Gastrocnemius medialis (tissue), 4 donors: ENCODE data around the gene REX1BD. TPM values are rescaled to one million over a fixed set of nuclear protein-coding genes. Genes with fewer than 3 reads are reported as not detected.
"Not testable (repeated sequence)": the region's sequence is repeated elsewhere in the genome, so short reads cannot be mapped to it uniquely, and the experiment has no call there.

Source experiments
- ATAC-seq, 2 donors: fragments of 150-250 bp; one replicate each; pipeline ENCODE4 v1.9.1; 2016
- DNase-seq, 2 donors: peaks; one replicate each; pipeline ENCODE4 v3.0.0-alpha.2; 2019
- H3K27ac ChIP-seq, 4 donors: fragments of 200-600 bp; sonication (generic); 1 replicate in 1 of 4; 2 replicates in 3 of 4; pipeline ENCODE4 v1.5.1; 2016 to 2018; ENCODE audit warnings: mild to moderate bottlenecking in 2 of 4, moderate library complexity in 1 of 4
- H3K27me3 ChIP-seq, 3 donors: fragments of 200-600 bp; sonication (generic) in 2 of 3; 1 replicate in 1 of 3; 2 replicates in 2 of 3; pipeline versions ENCODE4 v1.5.1 to v1.6.0; 2016 to 2019; ENCODE audit warnings: mild to moderate bottlenecking in 1 of 3, moderate library complexity in 1 of 3
- H3K36me3 ChIP-seq, 2 donors: fragments of 200-600 bp; sonication (generic) in 1 of 2; one replicate each; pipeline ENCODE4 v1.5.1; 2017 to 2018
- H3K4me1 ChIP-seq, 2 donors: fragments of 200-600 bp; sonication (generic) in 1 of 2; one replicate each; pipeline ENCODE4 v1.5.1; 2016 to 2017; ENCODE audit warnings: mild to moderate bottlenecking in 2 of 2
- H3K4me3 ChIP-seq, 4 donors: fragments of 200-600 bp; sonication (generic) in 3 of 4; 1 replicate in 1 of 4; 2 replicates in 3 of 4; pipeline ENCODE4 v1.5.1; 2016 to 2019; ENCODE audit warnings: mild to moderate bottlenecking in 2 of 4
- H3K9me3 ChIP-seq, 3 donors: fragments of 200-600 bp; sonication (generic) in 2 of 3; 1 replicate in 1 of 3; 2 replicates in 2 of 3; pipeline ENCODE4 v1.5.1; 2016 to 2019
- POLR2A ChIP-seq, 2 donors: fragments of 450-650 bp; IDR thresholded peaks; one replicate each; pipeline ENCODE4 v1.6.1; 2017; ENCODE audit warnings: antibody characterized with exemption in 2 of 2, mild to moderate bottlenecking in 2 of 2, moderate library complexity in 2 of 2
- in situ Hi-C, 4 donors: fragments of 200-750 bp; cut with MboI; loops; one replicate each; pipeline versions ENCODE4 v1.15.0 to v1.8.0; 2017; ENCODE audit warnings: low sequenced_read_pairs in 4 of 4
- intact Hi-C: fragments of 100-400 bp; cut with DNase I; formaldehyde crosslinking; loops from one replicate; pipeline ENCODE4 v1.15.1; 2023; ENCODE audit warnings: low total_unique reads
- total RNA-seq, 4 donors: library from RNA; depleted of rRNA; stranded (reverse); fragments of >200 nt; gene quantifications; one replicate each; pipeline versions ENCODE4 v1.1.0 to v1.2.3, GENCODE V29; 2016
- TF ChIP-seq, protein P1 (sequence below), 5 experiments: fragments of 450-650 bp in 3 of 5; fragments of 200-600 bp in 2 of 5; sonication (generic) in 2 of 5; IDR thresholded peaks in 4 of 5; conservative IDR thresholded peaks in 1 of 5; 1 replicate in 4 of 5; 2 replicates in 1 of 5; pipeline ENCODE4 v1.5.1; 2016 to 2019; ENCODE audit warnings: antibody characterized with exemption in 5 of 5, mild to moderate bottlenecking in 3 of 5, moderate library complexity in 3 of 5

The REX1BD gene
- total RNA-seq, 4 donors from 2014 or later = 163 to 337 (median 187) TPM

DNA sequence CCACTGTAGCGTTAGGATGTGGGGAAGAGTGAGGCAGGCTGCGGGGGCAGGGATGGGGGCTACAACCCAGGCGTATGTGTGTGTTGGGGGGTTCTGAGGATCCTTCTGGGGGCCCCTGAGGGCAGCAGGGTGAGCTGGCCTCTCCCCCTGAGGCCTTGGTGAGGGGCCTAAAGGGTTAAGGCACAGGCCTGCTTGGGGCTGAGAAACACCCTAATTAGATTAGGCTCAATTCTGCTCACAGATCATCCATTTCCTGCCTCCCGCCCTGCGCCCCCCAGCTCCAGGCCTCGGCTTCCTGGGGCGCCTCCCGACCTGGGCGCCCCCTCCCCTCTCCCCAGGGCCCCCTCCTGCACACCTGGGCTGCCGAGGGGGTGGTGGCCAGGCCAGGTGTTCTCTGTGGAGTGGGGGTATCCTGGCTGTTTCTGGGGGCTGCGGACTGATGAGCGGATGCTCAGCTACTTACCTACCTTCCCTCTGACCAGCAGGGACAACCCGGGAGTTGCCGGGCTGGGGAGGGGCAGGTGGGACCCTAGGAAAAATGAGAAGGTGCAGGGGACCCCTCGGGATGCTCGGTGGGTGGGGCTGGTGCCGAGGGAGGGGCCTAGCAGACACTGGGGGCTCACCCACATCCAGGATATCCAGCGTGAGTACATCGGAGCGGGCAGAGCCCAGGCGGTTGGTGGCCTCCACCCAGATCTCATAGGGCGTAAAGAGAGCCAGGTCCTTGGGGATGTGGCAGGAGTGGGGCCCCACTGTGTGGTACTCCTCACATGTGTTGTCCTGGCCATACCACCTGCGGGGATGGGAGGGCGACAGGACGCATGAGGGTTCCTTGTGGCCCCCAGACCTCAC, 9.4 kb downstream of the REX1BD start:
- TF ChIP-seq POLR2A (IDR thresholded peaks at IDR 0.05) = no peak
- TF ChIP-seq, protein P1, sequence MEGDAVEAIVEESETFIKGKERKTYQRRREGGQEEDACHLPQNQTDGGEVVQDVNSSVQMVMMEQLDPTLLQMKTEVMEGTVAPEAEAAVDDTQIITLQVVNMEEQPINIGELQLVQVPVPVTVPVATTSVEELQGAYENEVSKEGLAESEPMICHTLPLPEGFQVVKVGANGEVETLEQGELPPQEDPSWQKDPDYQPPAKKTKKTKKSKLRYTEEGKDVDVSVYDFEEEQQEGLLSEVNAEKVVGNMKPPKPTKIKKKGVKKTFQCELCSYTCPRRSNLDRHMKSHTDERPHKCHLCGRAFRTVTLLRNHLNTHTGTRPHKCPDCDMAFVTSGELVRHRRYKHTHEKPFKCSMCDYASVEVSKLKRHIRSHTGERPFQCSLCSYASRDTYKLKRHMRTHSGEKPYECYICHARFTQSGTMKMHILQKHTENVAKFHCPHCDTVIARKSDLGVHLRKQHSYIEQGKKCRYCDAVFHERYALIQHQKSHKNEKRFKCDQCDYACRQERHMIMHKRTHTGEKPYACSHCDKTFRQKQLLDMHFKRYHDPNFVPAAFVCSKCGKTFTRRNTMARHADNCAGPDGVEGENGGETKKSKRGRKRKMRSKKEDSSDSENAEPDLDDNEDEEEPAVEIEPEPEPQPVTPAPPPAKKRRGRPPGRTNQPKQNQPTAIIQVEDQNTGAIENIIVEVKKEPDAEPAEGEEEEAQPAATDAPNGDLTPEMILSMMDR (IDR thresholded peaks at IDR 0.05 in 4 of 5, conservative IDR thresholded peaks at IDR 0.05 in 1 of 5) = no peak
- Histone ChIP-seq H3K9me3 (no peaks in the 10 kb centered on the region), H3K27ac (no peak overlapping the region), H3K4me3 (no peak overlapping the region), H3K36me3 (no peaks in the 10 kb centered on the region), H3K27me3 (no peaks in the 10 kb centered on the region), H3K4me1 (peaks cover 13 to 17% of the 10 kb centered on the region in 2 donors)
- intact Hi-C loops = no loop called here
- DNase-seq (no peak), ATAC-seq (no peak)
- in situ Hi-C loops = loop anchor here (10.0 to 25.0 kb wide), 4 partner anchors 77 to 257 kb away; partner anchors contain the start of gene UPF1 (in 1 of the 4)

DNA sequence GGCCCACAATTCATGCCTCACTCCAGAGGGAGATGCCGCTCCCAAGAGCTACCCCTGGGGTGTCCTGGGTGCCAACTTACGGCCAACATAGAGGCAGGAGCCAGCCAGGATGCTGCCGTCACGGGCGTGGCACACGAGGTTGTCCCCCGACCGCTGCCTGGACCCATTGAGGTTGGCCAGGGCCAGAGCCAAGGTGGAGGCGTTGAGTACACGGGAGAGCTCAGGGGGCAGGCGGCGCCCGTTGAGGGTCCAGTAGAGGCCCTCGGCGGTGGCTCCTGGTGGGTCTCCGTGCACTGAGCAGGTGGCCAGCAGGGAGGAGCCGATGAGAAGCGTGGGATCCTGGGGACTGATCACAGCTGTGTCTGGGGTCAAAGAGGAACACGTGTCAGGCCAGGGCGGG, 10.9 kb downstream of the REX1BD start:
- no peaks in the 10 kb centered on the region for H3K36me3 ChIP-seq
- no peak overlapping the region for H3K4me3 ChIP-seq
- intact Hi-C loops (no loop called here), in situ Hi-C loops (loop anchor here (10.0 to 25.0 kb wide), 4 partner anchors 75 to 255 kb away; partner anchors contain the start of gene UPF1 (in 1 of the 4))
- H3K27me3 ChIP-seq = peaks cover under 1 to 7% (median 4%) of the 10 kb centered on the region in 3 donors
- TF ChIP-seq, protein P1 (IDR thresholded peaks at IDR 0.05 in 4 of 5, conservative IDR thresholded peaks at IDR 0.05 in 1 of 5) = no peak
- TF ChIP-seq POLR2A (IDR thresholded peaks at IDR 0.05) = no peak
- no peak for DNase-seq
- no peak overlapping the region for H3K27ac ChIP-seq
- H3K9me3 ChIP-seq = no peaks in the 10 kb centered on the region
- ATAC-seq = no peak
- H3K4me1 ChIP-seq = peaks cover 9 to 18% of the 10 kb centered on the region in 2 donors

DNA sequence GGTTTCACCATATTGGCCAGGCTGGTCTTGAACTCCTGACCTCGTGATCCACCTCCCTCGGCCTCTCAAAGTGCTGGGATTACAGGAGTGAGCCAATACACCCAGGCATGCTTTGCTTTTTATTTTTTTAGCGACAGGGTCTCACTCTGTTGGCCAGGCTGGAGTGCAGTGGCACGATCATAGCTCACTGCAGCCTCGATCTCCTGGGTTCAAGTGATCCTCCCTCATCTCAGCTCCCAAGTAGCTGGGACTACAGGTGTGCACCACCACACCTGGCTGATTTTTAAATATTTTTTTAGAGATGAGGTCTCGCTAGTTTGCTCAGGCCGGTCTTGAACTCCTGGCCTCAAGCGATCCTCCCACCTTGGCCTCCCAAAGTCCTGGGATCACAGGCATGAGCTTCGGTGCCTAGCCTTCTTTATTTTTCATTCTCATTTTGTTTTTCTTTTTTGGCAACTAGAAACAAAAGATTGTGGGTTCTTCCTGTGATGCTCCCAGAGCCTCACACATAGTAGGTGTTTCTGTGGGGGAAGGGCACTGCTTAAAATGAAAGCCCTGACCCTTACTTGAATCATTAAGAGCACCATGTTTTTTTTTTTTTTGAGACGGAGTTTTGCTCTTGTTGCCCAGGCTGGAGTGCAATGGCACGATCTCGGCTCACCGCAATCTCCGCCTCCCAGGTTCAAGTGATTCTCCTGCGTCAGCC, 12.2 kb downstream of the REX1BD start:
- in situ Hi-C loops, H3K27ac ChIP-seq, H3K9me3 ChIP-seq, H3K36me3 ChIP-seq, H3K4me1 ChIP-seq, DNase-seq, H3K4me3 ChIP-seq, ATAC-seq, intact Hi-C loops: not testable (repeated sequence)
- H3K27me3 ChIP-seq = peaks cover 14 to 18% (median 18%) of the 10 kb centered on the region in 3 donors

DNA sequence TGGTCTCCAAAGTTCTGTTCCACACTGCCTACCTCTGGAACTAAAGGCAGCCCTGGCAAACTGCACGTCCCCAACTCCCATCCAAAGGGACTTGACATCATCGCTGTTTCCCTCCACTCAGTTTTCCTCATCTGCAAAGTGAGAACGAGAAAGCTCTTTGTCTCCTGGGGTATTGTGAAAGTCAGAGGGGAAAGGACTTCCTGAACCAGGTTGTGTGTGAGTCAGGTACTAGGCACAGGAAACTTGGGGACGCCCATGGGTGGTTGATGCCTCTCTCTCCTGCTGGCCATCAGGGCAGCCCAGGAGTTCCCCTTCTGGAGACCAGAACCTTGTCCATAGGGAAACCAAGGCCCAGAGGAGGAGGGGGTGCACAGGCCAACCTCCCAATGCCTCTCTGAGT, 13.3 kb downstream of the REX1BD start:
- no peak for ATAC-seq
- TF ChIP-seq, protein P1 (IDR thresholded peaks at IDR 0.05 in 4 of 5, conservative IDR thresholded peaks at IDR 0.05 in 1 of 5) = no peak
- Histone ChIP-seq H3K4me1 (peaks cover 0 to 9% of the 10 kb centered on the region in 2 donors), H3K4me3 (no peak overlapping the region), H3K27me3 (peaks cover 19 to 22% (median 22%) of the 10 kb centered on the region in 3 donors), H3K9me3 (no peaks in the 10 kb centered on the region), H3K27ac (no peak overlapping the region), H3K36me3 (no peaks in the 10 kb centered on the region)
- DNase-seq = no peak
- intact Hi-C loops (no loop called here), in situ Hi-C loops (no loop called here)
